Nephron (organoid): Measurements from ENCODE around the gene DHRSX.

Source experiments
- H3K27ac Mint-ChIP-seq, 3 experiments: 2 replicates each; pipeline ENCODE4 v1.8.0; 2020; ENCODE audit warnings: mixed read lengths in 3 of 3, mild to moderate bottlenecking in 2 of 3, moderate library complexity in 1 of 3
- H3K27me3 Mint-ChIP-seq: 2 replicates; pipeline ENCODE4 v1.8.0; 2021; ENCODE audit warnings: low read depth, mild to moderate bottlenecking, moderate library complexity, mixed read lengths
- H3K36me3 Mint-ChIP-seq: 2 replicates; pipeline ENCODE4 v1.8.0; 2020; ENCODE audit warnings: low read depth, mixed read lengths
- H3K4me1 Mint-ChIP-seq: 2 replicates; pipeline ENCODE4 v1.8.0; 2020; ENCODE audit warnings: mixed read lengths
- H3K4me3 Mint-ChIP-seq, 3 experiments: 2 replicates each; pipeline ENCODE4 v1.8.0; 2020; ENCODE audit warnings: mild to moderate bottlenecking in 3 of 3, mixed read lengths in 3 of 3, moderate library complexity in 2 of 3
- H3K9me3 Mint-ChIP-seq: 2 replicates; pipeline ENCODE4 v1.8.0; 2020; ENCODE audit warnings: mixed read lengths
- TF ChIP-seq, protein P1 (sequence below), 3 experiments: fragments of 200-600 bp; sonication (generic); IDR thresholded peaks; one replicate each; pipeline ENCODE4 v1.5.0; 2021; ENCODE audit warnings: antibody characterized with exemption in 3 of 3; ENCODE audit not compliant: unreplicated experiment in 3 of 3

Gene DHRSX

GRCh38 chrX:2545144-2545543 is 44.4 kb upstream of the DHRSX start:
- Mint-ChIP-seq H3K4me1 (peaks cover 19% of the 10 kb centered on the region), H3K4me3 (no peak overlapping the region), H3K36me3 (no peaks in the 10 kb centered on the region), H3K27me3 (peaks cover 7% of the 10 kb centered on the region), H3K27ac (no peak overlapping the region), H3K9me3 (peaks cover 10% of the 10 kb centered on the region)
- TF ChIP-seq, protein P1, sequence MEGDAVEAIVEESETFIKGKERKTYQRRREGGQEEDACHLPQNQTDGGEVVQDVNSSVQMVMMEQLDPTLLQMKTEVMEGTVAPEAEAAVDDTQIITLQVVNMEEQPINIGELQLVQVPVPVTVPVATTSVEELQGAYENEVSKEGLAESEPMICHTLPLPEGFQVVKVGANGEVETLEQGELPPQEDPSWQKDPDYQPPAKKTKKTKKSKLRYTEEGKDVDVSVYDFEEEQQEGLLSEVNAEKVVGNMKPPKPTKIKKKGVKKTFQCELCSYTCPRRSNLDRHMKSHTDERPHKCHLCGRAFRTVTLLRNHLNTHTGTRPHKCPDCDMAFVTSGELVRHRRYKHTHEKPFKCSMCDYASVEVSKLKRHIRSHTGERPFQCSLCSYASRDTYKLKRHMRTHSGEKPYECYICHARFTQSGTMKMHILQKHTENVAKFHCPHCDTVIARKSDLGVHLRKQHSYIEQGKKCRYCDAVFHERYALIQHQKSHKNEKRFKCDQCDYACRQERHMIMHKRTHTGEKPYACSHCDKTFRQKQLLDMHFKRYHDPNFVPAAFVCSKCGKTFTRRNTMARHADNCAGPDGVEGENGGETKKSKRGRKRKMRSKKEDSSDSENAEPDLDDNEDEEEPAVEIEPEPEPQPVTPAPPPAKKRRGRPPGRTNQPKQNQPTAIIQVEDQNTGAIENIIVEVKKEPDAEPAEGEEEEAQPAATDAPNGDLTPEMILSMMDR (IDR thresholded peaks at IDR 0.05; ENCODE audit: unreplicated experiment in 3 of 3) = no peak

DNA sequence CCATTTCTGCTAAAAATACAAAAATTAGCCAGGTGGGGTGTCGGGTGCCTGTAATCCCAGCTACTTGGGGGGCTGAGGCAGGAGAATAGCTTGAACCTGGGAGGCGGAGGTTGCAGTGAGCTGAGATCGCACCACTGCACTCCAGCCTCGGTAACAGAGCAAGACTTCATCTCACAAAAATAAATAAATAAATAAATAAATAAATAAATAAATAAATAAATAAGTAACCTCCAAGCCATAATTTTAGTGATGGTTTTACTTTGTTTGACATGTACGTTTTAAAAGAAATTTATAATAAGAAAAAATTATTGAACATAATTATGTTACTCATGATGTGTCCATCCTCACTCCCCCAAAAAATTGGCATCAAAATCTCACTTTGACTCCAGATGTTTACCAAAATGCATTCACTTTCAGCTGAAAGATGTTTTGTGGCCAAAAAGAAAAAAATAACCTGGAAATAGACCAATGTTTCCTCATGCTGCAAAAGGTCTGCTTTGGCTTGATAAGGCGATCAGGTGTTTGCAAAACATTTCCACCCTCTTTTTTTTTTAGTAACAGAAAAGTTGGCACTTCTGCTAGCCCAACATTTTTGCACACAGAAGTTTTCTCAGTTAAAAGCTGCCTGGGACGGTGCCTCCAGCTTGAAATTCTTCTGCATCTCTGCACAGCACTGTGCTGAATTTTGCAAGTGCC is 42.2 kb upstream of the DHRSX start:
- Mint-ChIP-seq H3K9me3 (peaks cover 10% of the 10 kb centered on the region), H3K36me3 (no peaks in the 10 kb centered on the region), H3K4me1 (peaks cover 9% of the 10 kb centered on the region), H3K27ac (no peak overlapping the region), H3K4me3 (no peak overlapping the region), H3K27me3 (peaks cover 7% of the 10 kb centered on the region)
- TF ChIP-seq, protein P1 (IDR thresholded peaks at IDR 0.05; ENCODE audit: unreplicated experiment in 3 of 3) = no peak

DNA sequence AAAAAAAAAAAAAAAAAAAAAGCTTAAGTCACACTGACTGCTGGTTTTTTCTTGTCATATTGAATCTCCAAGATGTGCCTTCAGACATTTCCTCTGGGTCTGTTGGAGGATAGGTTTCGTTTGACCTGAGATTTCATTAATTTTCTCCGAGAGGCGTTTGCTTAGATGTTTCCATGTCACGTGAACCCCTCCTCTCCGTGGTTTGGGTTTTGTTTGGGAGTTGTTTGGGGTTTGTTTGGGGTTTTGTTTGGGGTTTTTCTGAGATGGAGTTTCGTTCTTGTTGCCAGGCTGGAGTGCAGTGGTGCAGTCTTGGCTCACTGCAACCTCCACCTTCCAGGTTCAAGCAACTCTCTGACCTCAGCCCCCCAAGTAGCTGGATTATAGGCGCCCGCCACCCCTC is 40.8 kb upstream of the DHRSX start:
- H3K4me1 Mint-ChIP-seq = peaks cover 21% of the 10 kb centered on the region
- TF ChIP-seq, protein P1 (IDR thresholded peaks at IDR 0.05; ENCODE audit: unreplicated experiment in 3 of 3) = no peak
- H3K27me3 Mint-ChIP-seq = peaks cover 3% of the 10 kb centered on the region
- H3K4me3 Mint-ChIP-seq = no peak overlapping the region
- no peak overlapping the region for H3K27ac Mint-ChIP-seq
- H3K36me3 Mint-ChIP-seq = no peaks in the 10 kb centered on the region
- peaks cover 10% of the 10 kb centered on the region for H3K9me3 Mint-ChIP-seq

DNA sequence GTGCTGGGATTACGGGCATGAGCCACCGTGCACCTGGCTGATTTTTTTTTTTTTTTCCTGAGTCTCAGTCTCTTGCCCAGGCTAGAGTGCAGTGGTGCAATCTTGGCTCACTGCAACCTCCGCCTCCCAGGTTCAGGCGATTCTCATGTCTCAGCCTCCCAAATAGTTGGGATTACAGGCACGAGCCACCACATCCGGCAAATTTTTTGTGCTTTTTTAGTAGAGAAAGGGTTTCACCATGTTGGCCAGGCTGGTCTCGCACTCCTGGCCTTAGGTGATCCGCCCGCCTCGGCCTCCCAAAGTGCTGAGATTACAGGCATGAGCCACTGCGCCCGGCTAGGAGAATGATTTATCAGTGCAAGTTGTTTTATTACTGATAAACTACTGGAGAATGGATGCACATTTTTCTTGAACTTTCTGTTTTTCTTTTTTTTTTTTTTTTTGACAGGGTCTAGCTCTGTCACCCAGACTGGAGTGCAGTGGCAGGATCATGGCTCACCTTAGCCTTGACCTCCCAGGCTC is 39.7 kb upstream of the DHRSX start:
- H3K9me3 Mint-ChIP-seq = no peaks in the 10 kb centered on the region
- H3K36me3 Mint-ChIP-seq = no peaks in the 10 kb centered on the region
- no peak overlapping the region for H3K4me3 Mint-ChIP-seq
- TF ChIP-seq, protein P1 (IDR thresholded peaks at IDR 0.05; ENCODE audit: unreplicated experiment in 3 of 3) = no peak
- H3K4me1 Mint-ChIP-seq = peaks cover 21% of the 10 kb centered on the region
- H3K27me3 Mint-ChIP-seq = no peaks in the 10 kb centered on the region
- no peak overlapping the region for H3K27ac Mint-ChIP-seq

GRCh38 chrX:2539586-2539985 is 38.8 kb upstream of the DHRSX start:
- peak overlapping the region in 1 of 3 experiments; percentile 38 for H3K27ac Mint-ChIP-seq
- no peaks in the 10 kb centered on the region for H3K9me3 Mint-ChIP-seq
- TF ChIP-seq, protein P1 (IDR thresholded peaks at IDR 0.05; ENCODE audit: unreplicated experiment in 3 of 3) = no peak
- H3K4me3 Mint-ChIP-seq = no peak overlapping the region
- H3K4me1 Mint-ChIP-seq = peaks cover 21% of the 10 kb centered on the region
- H3K27me3 Mint-ChIP-seq = no peaks in the 10 kb centered on the region
- H3K36me3 Mint-ChIP-seq = no peaks in the 10 kb centered on the region
